K562 (cell line): ENCODE data around the gene GRID2IP. TPM values are rescaled to one million over a fixed set of nuclear protein-coding genes. Genes with fewer than 3 reads are reported as not detected.
A peak's percentile ranks its signal among the peaks of the same experiment; 100 is the strongest.

Experiments
- CXXC5 ChIP-seq: fragments of 250-450 bp; sonication (Bioruptor Pico); IDR thresholded peaks from 2 replicates; pipeline ENCODE4 v1.8.0; 2022; ENCODE audit warnings: inconsistent platforms, mild to moderate bottlenecking, moderate library complexity
- ESRRB ChIP-seq: fragments of 250-450 bp; sonication (Bioruptor Pico); IDR thresholded peaks from 2 replicates; pipeline ENCODE4 v1.5.0; 2020; ENCODE audit warnings: mild to moderate bottlenecking, moderate library complexity, borderline replicate concordance
- HIVEP1 ChIP-seq: fragments of 250-450 bp; sonication (Bioruptor Pico); IDR thresholded peaks from 2 replicates; pipeline ENCODE4 v1.4.0; 2020; ENCODE audit warnings: mild to moderate bottlenecking
- MEIS2 ChIP-seq: fragments of 450-650 bp; IDR thresholded peaks from 2 replicates; pipeline ENCODE4 v1.6.1; 2014; ENCODE audit warnings: mild to moderate bottlenecking; ENCODE audit not compliant: partially characterized antibody
- NEUROD1 ChIP-seq: fragments of 150-350 bp; IDR thresholded peaks from 2 replicates; pipeline ENCODE4 v1.6.1; 2014; ENCODE audit warnings: borderline replicate concordance, low read length, low read depth; ENCODE audit not compliant: partially characterized antibody
- NFRKB ChIP-seq: fragments of 450-650 bp; IDR thresholded peaks from 2 replicates; pipeline ENCODE4 v1.6.1; 2016; ENCODE audit warnings: low read depth
- PCBP1 ChIP-seq: fragments of 200-400 bp; formaldehyde crosslinking; IDR thresholded peaks from 2 replicates; pipeline ENCODE4 v1.6.1; 2018; ENCODE audit warnings: mild to moderate bottlenecking, low read depth, low read length; ENCODE audit not compliant: poor library complexity, severe bottlenecking
- POLR2A ChIP-seq: fragments of 450-650 bp; conservative IDR thresholded peaks from 2 replicates; pipeline ENCODE4 v1.6.1; 2016
- POLR2B ChIP-seq: fragments of 450-650 bp; IDR thresholded peaks from 2 replicates; pipeline ENCODE4 v1.6.1; 2018; ENCODE audit warnings: low read depth; ENCODE audit not compliant: partially characterized antibody
- POLR2G ChIP-seq: fragments of 200-400 bp; formaldehyde crosslinking; IDR thresholded peaks from 2 replicates; pipeline ENCODE4 v1.6.1; 2017; ENCODE audit warnings: low read depth, mild to moderate bottlenecking, antibody characterized with exemption, low read length, moderate library complexity
- RBBP5 ChIP-seq: fragments of 200-600 bp; sonication (generic); IDR thresholded peaks from 2 replicates; pipeline ENCODE4 v1.6.1; 2012; ENCODE audit warnings: borderline replicate concordance, mild to moderate bottlenecking, low read length, control low read depth, inconsistent platforms; ENCODE audit not compliant: insufficient read depth, poor library complexity, severe bottlenecking
- SP1 ChIP-seq: sonication (generic); formaldehyde crosslinking; IDR thresholded peaks from 2 replicates; pipeline ENCODE4 v1.8.1; 2022; ENCODE audit warnings: mild to moderate bottlenecking, missing genetic modification reagents
- TAF1 ChIP-seq: IDR thresholded peaks from 2 replicates; pipeline ENCODE4 v1.6.1; 2011; ENCODE audit warnings: mild to moderate bottlenecking, low read length, moderate library complexity; ENCODE audit not compliant: insufficient read depth, control insufficient read depth, severe bottlenecking; ENCODE audit errors: extremely low read depth
- TCF7 ChIP-seq: sonication (generic); IDR thresholded peaks from 2 replicates; pipeline ENCODE4 v1.6.1; 2016; ENCODE audit warnings: antibody characterized with exemption, borderline replicate concordance
- TRIM28 ChIP-seq: fragments of 450-650 bp; IDR thresholded peaks from 2 replicates; pipeline ENCODE4 v1.6.1; 2017
- YY1 ChIP-seq, 3 experiments: IDR thresholded peaks; 2 replicates each; pipeline ENCODE4 v1.6.1; 2011; ENCODE audit warnings: low read length in 2 of 3, mild to moderate bottlenecking in 2 of 3, moderate library complexity in 2 of 3, borderline replicate concordance in 1 of 3, control low read depth in 1 of 3, low read depth in 1 of 3; ENCODE audit not compliant: insufficient read depth in 3 of 3, insufficient replicate concordance in 2 of 3, control insufficient read depth in 1 of 3, insufficient read length in 1 of 3; ENCODE audit errors: extremely low read depth in 1 of 3
- ZBTB17 ChIP-seq: fragments of 450-650 bp; formaldehyde crosslinking; IDR thresholded peaks from 2 replicates; pipeline ENCODE4 v1.4.0; 2020; ENCODE audit warnings: mild to moderate bottlenecking
- ZFP36 ChIP-seq: fragments of 150-350 bp; IDR thresholded peaks from 2 replicates; pipeline ENCODE4 v1.6.1; 2018; ENCODE audit warnings: low read length, low read depth; ENCODE audit not compliant: partially characterized antibody
- ZKSCAN1 ChIP-seq: fragments of 150-350 bp; IDR thresholded peaks from 2 replicates; pipeline ENCODE4 v1.6.1; 2016; ENCODE audit warnings: low read depth, low read length
- polyA plus RNA-seq, 8 experiments: library from polyadenylated mRNA; depleted of rRNA in 4 of 8; stranded (reverse) in 5 of 8; unstranded in 3 of 8; fragments of >200 nt; fragmentation: Nextera tagmentation in 2 of 8; fragmentation: Illumina TruSeq in 1 of 8; extraction: Ambion mirVana in 2 of 8; extraction: Trizol in 1 of 8; gene quantifications; 2 replicates each; pipeline versions ENCODE4 v1.2.1 to v1.2.3, GENCODE V29; 2011 to 2014; ENCODE audit warnings: inconsistent platforms in 1 of 8, missing spikeins in 1 of 8
- total RNA-seq, 7 experiments: library from RNA; depleted of rRNA in 6 of 7; stranded (reverse); fragments of >200 nt in 6 of 7; fragmentation: Illumina TruSeq in 2 of 7; extraction: Trizol in 2 of 7; gene quantifications; 2 replicates each; pipeline versions ENCODE4 v1.2.1 to v1.2.3, GENCODE V29; 2011 to 2021; ENCODE audit warnings: low replicate concordance in 1 of 7
- TF ChIP-seq, protein P1 (sequence below): fragments of 250-450 bp; sonication (Bioruptor Pico); IDR thresholded peaks from 2 replicates; pipeline ENCODE4 v1.5.0; 2021; ENCODE audit warnings: mild to moderate bottlenecking, moderate library complexity
- TF ChIP-seq, protein P2 (sequence below): sonication (generic); formaldehyde crosslinking; IDR thresholded peaks from 2 replicates; pipeline ENCODE4 v1.8.1; 2023; ENCODE audit warnings: mild to moderate bottlenecking, missing genetic modification reagents, moderate library complexity
- TF ChIP-seq, protein P3 (sequence below): fragments of 200-800 bp; sonication (Bioruptor generic); IDR thresholded peaks from 2 replicates; pipeline ENCODE4 v1.6.1; 2017; ENCODE audit warnings: missing genetic modification characterization, missing compliant biosample characterization

The GRID2IP gene
- total and polyA plus RNA-seq, 9 of the 15 experiments (the other 6 are each of a cell fraction or from before 2014, with no cell fraction given) = not detected

DNA sequence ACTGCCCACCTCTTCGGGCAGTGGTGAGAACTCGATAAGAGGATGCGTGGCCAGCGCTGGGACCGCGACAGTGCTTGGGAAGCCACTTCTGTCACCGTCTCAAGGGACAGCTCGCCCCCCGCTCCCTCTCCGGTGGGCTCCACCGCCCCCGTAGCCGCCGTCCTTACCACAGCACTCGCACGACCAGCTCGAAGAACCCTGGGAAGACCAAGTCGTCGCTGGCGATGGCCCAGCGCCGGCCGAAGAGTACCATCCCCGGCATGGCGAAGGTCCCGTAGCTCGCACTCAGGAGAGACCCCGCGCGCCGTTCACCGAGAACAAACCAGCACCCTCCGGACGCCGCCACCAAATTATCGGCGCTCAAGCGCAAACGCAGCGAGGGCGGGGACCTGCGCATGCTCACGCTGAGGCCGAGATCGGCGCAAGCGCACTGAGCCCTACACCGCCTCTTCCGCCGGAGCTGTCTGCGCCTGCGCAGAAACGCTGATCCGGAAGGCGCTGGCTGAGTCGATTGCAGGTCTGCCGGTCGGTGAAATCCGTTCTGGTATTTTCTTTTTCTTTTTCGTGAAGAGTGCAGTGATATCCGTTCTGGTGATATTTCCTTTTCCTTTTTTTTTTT lies 103.6 kb downstream of the GRID2IP start, which contains the start of gene DAGLB (continued):
- TF ChIP-seq POLR2B = peak; percentile 99
- peak; percentile 83 for TF ChIP-seq TAF1
- 0 out of 2 replicates have a peak, but pooled peaks have one; percentile 44 for TF ChIP-seq ZBTB17 (CRISPR knock-in tag)
- TF ChIP-seq ZFP36 = no peak
- peak; percentile 99 for TF ChIP-seq MEIS2
- peak; percentile 30; the same call in 1 of the 2 replicates for TF ChIP-seq SP1
- TF ChIP-seq HIVEP1 = no peak
- peak; percentile 3 for TF ChIP-seq NEUROD1
- TF ChIP-seq, protein P1, sequence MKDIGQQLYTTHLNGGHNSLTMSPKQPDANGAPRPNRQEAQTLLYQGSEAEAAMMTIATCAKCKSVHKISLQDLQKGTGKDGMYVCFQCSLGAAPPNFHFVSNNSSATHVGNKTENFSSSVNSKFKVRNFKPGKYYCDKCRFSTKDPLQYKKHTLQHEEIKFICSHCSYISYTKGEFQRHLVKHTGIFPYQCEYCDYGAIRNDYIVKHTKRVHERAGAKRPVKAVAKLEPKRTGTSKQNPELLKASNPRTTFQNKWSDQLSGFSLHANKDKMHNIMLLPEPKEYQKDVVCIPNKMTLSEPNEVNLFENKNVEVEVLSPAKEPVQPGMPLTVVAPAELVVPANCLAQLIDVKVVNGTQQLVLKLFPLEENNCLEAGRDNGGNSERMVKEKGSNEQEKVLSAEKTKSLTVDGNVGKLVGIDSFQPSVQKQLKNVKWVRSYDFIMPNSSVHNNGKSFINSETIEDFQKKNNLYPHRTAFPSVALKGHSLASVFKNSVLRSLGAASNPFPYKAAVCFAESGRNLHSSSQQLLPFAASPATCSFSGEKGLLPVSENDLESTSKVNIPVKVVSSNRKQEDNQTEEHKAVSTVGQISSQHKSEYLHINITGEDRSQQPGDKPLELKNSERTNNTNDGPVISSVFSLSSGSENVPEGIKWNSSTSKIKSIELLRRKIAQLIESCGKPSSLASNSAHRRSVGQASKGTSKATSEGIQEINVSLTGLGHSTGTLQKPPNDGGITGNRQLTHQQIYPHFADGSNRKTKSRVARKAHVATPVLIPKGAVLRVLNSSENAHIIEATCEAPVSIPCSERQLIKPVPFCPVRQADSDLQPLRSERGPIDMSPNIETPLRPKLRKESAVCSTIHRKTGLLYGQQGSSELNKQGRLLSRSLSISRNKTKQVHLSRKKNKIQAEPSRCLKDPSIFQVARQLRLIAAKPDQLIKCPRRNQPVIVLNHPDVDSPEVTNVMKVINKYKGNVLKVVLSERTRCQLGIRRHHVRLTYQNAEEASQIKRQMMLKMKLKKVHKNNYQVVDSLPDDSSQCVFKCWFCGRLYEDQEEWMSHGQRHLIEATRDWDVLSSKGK (CRISPR knock-in tag) = no peak
- TF ChIP-seq PCBP1 = peak; percentile 31
- TF ChIP-seq RBBP5 = no peak
- no peak for TF ChIP-seq NFRKB
- no peak for TF ChIP-seq TRIM28
- peak; percentile 56; the same call in 1 of the 2 replicates for TF ChIP-seq TCF7
- peak; percentile 92 for TF ChIP-seq POLR2G
- TF ChIP-seq, protein P2, sequence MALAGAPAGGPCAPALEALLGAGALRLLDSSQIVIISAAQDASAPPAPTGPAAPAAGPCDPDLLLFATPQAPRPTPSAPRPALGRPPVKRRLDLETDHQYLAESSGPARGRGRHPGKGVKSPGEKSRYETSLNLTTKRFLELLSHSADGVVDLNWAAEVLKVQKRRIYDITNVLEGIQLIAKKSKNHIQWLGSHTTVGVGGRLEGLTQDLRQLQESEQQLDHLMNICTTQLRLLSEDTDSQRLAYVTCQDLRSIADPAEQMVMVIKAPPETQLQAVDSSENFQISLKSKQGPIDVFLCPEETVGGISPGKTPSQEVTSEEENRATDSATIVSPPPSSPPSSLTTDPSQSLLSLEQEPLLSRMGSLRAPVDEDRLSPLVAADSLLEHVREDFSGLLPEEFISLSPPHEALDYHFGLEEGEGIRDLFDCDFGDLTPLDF = peak; percentile 67
- peak; percentile 89 for TF ChIP-seq POLR2A
- peak; percentile 28; the same call in 1 of the 2 replicates for TF ChIP-seq ZKSCAN1
- TF ChIP-seq, protein P3, sequence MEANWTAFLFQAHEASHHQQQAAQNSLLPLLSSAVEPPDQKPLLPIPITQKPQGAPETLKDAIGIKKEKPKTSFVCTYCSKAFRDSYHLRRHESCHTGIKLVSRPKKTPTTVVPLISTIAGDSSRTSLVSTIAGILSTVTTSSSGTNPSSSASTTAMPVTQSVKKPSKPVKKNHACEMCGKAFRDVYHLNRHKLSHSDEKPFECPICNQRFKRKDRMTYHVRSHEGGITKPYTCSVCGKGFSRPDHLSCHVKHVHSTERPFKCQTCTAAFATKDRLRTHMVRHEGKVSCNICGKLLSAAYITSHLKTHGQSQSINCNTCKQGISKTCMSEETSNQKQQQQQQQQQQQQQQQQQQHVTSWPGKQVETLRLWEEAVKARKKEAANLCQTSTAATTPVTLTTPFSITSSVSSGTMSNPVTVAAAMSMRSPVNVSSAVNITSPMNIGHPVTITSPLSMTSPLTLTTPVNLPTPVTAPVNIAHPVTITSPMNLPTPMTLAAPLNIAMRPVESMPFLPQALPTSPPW (CRISPR knock-in tag) = peak; percentile 28; the same call in 1 of the 2 replicates
- TF ChIP-seq CXXC5 (CRISPR knock-in tag) = peak; percentile 17
- TF ChIP-seq ESRRB = no peak
- TF ChIP-seq YY1 (IDR thresholded peaks at IDR 0.05; ENCODE audit: borderline replicate concordance in 1 of 3, control insufficient read depth in 1 of 3, extremely low read depth in 1 of 3, insufficient read depth in 3 of 3, insufficient read length in 1 of 3, insufficient replicate concordance in 2 of 3, low read depth in 1 of 3, low read length in 2 of 3) = peak in 1 of 3 experiments; percentile 15
